ENCODE measurements around the gene PPP1CC. TPM values are rescaled to one million over a fixed set of nuclear protein-coding genes. Genes with fewer than 3 reads are reported as not detected.

PPP1CC gene
- total RNA-seq, 1 donor from 2014 or later, result 288 TPM

- Mint-ChIP-seq H3K36me3 (ENCODE audit: low read depth) (no peaks in the 10 kb centered on the region), H3K4me1 (no peaks in the 10 kb centered on the region), H3K9me3 (no peaks in the 10 kb centered on the region), H3K4me3 (no peak overlapping the region), H3K27me3 (ENCODE audit: low read depth) (no peaks in the 10 kb centered on the region), H3K27ac (ENCODE audit: unreplicated experiment) (no peak overlapping the region)
- TF ChIP-seq, protein P1, sequence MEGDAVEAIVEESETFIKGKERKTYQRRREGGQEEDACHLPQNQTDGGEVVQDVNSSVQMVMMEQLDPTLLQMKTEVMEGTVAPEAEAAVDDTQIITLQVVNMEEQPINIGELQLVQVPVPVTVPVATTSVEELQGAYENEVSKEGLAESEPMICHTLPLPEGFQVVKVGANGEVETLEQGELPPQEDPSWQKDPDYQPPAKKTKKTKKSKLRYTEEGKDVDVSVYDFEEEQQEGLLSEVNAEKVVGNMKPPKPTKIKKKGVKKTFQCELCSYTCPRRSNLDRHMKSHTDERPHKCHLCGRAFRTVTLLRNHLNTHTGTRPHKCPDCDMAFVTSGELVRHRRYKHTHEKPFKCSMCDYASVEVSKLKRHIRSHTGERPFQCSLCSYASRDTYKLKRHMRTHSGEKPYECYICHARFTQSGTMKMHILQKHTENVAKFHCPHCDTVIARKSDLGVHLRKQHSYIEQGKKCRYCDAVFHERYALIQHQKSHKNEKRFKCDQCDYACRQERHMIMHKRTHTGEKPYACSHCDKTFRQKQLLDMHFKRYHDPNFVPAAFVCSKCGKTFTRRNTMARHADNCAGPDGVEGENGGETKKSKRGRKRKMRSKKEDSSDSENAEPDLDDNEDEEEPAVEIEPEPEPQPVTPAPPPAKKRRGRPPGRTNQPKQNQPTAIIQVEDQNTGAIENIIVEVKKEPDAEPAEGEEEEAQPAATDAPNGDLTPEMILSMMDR (conservative IDR thresholded peaks at IDR 0.05), result no peak
- no peak for DNase-seq (ENCODE audit: low read depth, low spot score)
Observed at GRCh38 chr12:110754101-110754793, 11.6 kb upstream of the PPP1CC start.

DNA sequence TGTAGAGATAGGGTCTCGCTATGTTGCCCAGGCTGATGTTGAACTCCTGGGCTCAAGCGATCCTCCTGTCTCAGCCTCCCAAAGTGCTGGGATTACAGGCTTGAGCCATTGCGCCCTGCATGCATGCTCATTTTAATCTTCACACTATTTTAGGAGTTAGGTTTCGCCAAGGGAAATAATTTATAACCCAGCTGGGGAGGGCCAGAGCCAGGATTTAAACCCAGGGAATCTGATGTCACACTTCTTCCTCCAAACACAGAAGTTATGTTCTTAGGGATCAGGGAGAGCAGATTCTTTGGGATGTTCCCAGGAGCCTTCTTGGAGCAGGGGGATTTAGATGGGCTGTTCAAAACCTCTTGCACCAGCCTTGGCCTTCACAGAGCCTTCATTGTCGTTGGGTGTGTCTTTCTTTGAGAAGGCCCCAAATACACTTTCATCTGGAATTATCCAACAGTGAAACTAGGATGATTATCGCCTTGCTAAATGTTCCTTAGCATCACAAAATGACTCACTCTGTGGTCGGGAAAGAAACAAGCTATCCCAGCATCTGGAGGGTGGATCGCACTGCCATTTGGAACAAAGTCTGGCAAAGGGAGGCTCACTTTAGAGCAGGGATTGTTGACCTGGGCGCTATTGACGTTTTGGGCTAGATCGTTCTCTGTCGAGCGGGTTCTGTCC is 8.2 kb upstream of the PPP1CC start:
- no peaks in the 10 kb centered on the region for H3K36me3 Mint-ChIP-seq (ENCODE audit: low read depth)
- no peaks in the 10 kb centered on the region for H3K27me3 Mint-ChIP-seq (ENCODE audit: low read depth)
- no peak for DNase-seq (ENCODE audit: low read depth, low spot score)
- TF ChIP-seq, protein P1 (conservative IDR thresholded peaks at IDR 0.05), result no peak
- H3K27ac Mint-ChIP-seq (ENCODE audit: unreplicated experiment), result no peak overlapping the region
- H3K4me1 Mint-ChIP-seq, result no peaks in the 10 kb centered on the region
- H3K9me3 Mint-ChIP-seq, result no peaks in the 10 kb centered on the region
- no peak overlapping the region for H3K4me3 Mint-ChIP-seq

DNA sequence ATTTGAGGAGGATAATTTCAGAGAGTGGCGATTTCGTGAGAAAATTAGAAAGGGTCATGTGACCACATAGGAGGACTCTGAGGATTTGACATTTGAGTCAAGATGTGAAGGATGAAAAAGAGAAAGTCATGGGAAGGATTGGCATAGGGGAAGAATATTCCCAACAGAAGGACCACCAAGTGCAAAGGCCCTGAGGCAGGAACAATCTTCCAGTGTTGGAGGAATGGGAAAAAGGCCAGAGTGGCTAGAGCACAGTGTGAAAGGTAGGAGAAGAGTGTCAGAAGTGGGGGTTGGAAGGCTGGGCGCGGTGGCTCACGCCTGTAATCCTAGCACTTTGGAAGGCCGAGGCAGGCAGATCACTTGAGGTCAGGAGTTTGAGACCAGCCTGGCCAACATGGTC is 3.9 kb upstream of the PPP1CC start:
- peaks cover 17% of the 10 kb centered on the region for H3K4me1 Mint-ChIP-seq
- no peak for DNase-seq (ENCODE audit: low read depth, low spot score)
- H3K27me3 Mint-ChIP-seq (ENCODE audit: low read depth), result no peaks in the 10 kb centered on the region
- H3K4me3 Mint-ChIP-seq, result no peak overlapping the region
- no peaks in the 10 kb centered on the region for H3K36me3 Mint-ChIP-seq (ENCODE audit: low read depth)
- TF ChIP-seq, protein P1 (conservative IDR thresholded peaks at IDR 0.05), result no peak
- H3K27ac Mint-ChIP-seq (ENCODE audit: unreplicated experiment), result no peak overlapping the region
- no peaks in the 10 kb centered on the region for H3K9me3 Mint-ChIP-seq

GRCh38 chr12:110745542-110746284 is 3.0 kb upstream of the PPP1CC start:
- H3K9me3 Mint-ChIP-seq, result no peaks in the 10 kb centered on the region
- H3K27ac Mint-ChIP-seq (ENCODE audit: unreplicated experiment), result no peak overlapping the region
- TF ChIP-seq, protein P1 (conservative IDR thresholded peaks at IDR 0.05), result no peak
- peak overlapping the region; percentile 99 for H3K4me3 Mint-ChIP-seq
- no peaks in the 10 kb centered on the region for H3K27me3 Mint-ChIP-seq (ENCODE audit: low read depth)
- DNase-seq (ENCODE audit: low read depth, low spot score), result no peak
- H3K4me1 Mint-ChIP-seq, result peaks cover 24% of the 10 kb centered on the region
- H3K36me3 Mint-ChIP-seq (ENCODE audit: low read depth), result no peaks in the 10 kb centered on the region

DNA sequence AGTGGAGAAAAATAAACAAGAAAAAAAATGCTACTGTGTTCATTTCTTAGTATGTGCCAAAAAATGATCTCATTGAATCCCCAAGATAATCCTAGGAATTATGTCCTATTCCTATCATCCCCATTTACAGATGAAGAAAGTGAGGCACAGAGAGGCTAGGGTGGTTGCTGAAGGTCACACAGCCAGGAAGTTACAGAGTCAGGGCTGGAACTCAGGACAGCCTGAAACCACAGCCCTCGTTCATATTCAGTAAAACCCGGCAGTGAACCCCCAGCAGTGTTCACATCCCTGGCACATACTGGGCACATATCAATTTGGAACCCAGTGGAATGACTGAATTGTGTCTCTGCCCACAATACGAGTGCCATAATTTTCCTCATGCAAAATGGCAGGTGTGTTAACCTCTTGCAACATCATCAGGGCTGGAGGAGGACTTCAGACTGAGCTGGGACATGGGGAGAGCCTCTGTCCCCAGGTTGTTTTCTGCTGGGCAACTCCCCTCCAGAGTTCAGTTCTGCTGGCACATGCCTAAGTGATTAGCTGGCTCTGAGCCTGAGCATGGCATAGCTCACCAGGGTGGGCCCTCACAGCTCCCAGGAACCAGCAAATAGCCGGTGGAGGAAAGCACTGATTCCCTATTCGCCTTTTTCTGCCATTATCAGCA is 2.0 kb upstream of the PPP1CC start:
- Mint-ChIP-seq H3K36me3 (ENCODE audit: low read depth) (no peaks in the 10 kb centered on the region), H3K27me3 (ENCODE audit: low read depth) (no peaks in the 10 kb centered on the region), H3K4me1 (peaks cover 34% of the 10 kb centered on the region), H3K9me3 (no peaks in the 10 kb centered on the region), H3K27ac (ENCODE audit: unreplicated experiment) (no peak overlapping the region), H3K4me3 (peak overlapping the region; percentile 99)
- DNase-seq (ENCODE audit: low read depth, low spot score), result no peak
- TF ChIP-seq, protein P1 (conservative IDR thresholded peaks at IDR 0.05), result no peak

Data from neural crest cell (in vitro differentiated cells).